H9 (cell line): ENCODE data around the gene DCHS2. TPM values are rescaled to one million over a fixed set of nuclear protein-coding genes. Genes with fewer than 3 reads are reported as not detected.

ENCODE experiments used
- DNase-seq: peaks from one replicate; pipeline ENCODE4 v3.0.0-alpha.2; 2017
- H2AFZ ChIP-seq: one replicate; pipeline ENCODE4 v1.6.1; 2013; ENCODE audit warnings: mild to moderate bottlenecking, low read length, control low read depth, moderate library complexity
- H2AK5ac ChIP-seq: 2 replicates; pipeline ENCODE4 v1.6.1; 2013; ENCODE audit warnings: low read length, control low read depth, mixed read lengths; ENCODE audit not compliant: insufficient read length
- H2BK120ac ChIP-seq: one replicate; pipeline ENCODE4 v1.6.1; 2013; ENCODE audit warnings: low read depth, mild to moderate bottlenecking, low read length, control low read depth, inconsistent platforms; ENCODE audit not compliant: poor library complexity, severe bottlenecking
- H2BK12ac ChIP-seq: 2 replicates; pipeline ENCODE4 v1.6.1; 2013; ENCODE audit warnings: low read length, control low read depth, mixed read lengths, low read depth; ENCODE audit not compliant: insufficient read length
- H2BK15ac ChIP-seq: 2 replicates; pipeline ENCODE4 v1.6.1; 2013; ENCODE audit warnings: low read depth, low read length, control low read depth
- H2BK20ac ChIP-seq: one replicate; pipeline ENCODE4 v1.6.1; 2013; ENCODE audit warnings: low read depth, mild to moderate bottlenecking, low read length, control low read depth, inconsistent platforms; ENCODE audit not compliant: poor library complexity, severe bottlenecking
- H2BK5ac ChIP-seq: 2 replicates; pipeline ENCODE4 v1.6.1; 2013; ENCODE audit warnings: low read length, control low read depth, mixed read lengths; ENCODE audit not compliant: insufficient read length
- H3K14ac ChIP-seq: 2 replicates; pipeline ENCODE4 v1.6.1; 2013; ENCODE audit warnings: low read length, control low read depth; ENCODE audit not compliant: insufficient read depth
- H3K18ac ChIP-seq: 2 replicates; pipeline ENCODE4 v1.6.1; 2013; ENCODE audit warnings: low read depth, mild to moderate bottlenecking, mixed read lengths, low read length, control low read depth; ENCODE audit not compliant: insufficient read length
- H3K23ac ChIP-seq: 2 replicates; pipeline ENCODE4 v1.6.1; 2013; ENCODE audit warnings: low read length, control low read depth, mixed read lengths, low read depth; ENCODE audit not compliant: insufficient read length
- H3K23me2 ChIP-seq: 2 replicates; pipeline ENCODE4 v1.6.1; 2013; ENCODE audit warnings: low read depth, mild to moderate bottlenecking, mixed read lengths, low read length, control low read depth; ENCODE audit not compliant: insufficient read length, poor library complexity, severe bottlenecking
- H3K27ac ChIP-seq: 2 replicates; pipeline ENCODE4 v1.5.1; 2013; ENCODE audit warnings: low read length, control low read depth, mixed read lengths, low read depth; ENCODE audit not compliant: insufficient read length
- H3K27me3 ChIP-seq: 2 replicates; pipeline ENCODE4 v1.6.1; 2013; ENCODE audit warnings: low read length, control low read depth, inconsistent platforms; ENCODE audit not compliant: insufficient read depth
- H3K4ac ChIP-seq: 2 replicates; pipeline ENCODE4 v1.6.1; 2013; ENCODE audit warnings: low read depth, mild to moderate bottlenecking, control low read depth, inconsistent platforms, low read length, moderate library complexity
- H3K4me1 ChIP-seq: 2 replicates; pipeline ENCODE4 v1.6.1; 2013; ENCODE audit warnings: low read length, control low read depth, inconsistent platforms; ENCODE audit not compliant: insufficient read depth
- H3K4me2 ChIP-seq: 2 replicates; pipeline ENCODE4 v1.6.1; 2013; ENCODE audit warnings: low read length, control low read depth, mixed read lengths; ENCODE audit not compliant: insufficient read length, insufficient read depth
- H3K56ac ChIP-seq: 2 replicates; pipeline ENCODE4 v1.6.1; 2013; ENCODE audit warnings: low read depth, mild to moderate bottlenecking, mixed read lengths, low read length, control low read depth; ENCODE audit not compliant: insufficient read length
- H3K79me1 ChIP-seq: 2 replicates; pipeline ENCODE4 v1.6.1; 2013; ENCODE audit warnings: low read depth, mild to moderate bottlenecking, moderate library complexity, low read length, control low read depth, inconsistent platforms; ENCODE audit not compliant: insufficient read depth, poor library complexity, severe bottlenecking
- H3K79me2 ChIP-seq: 2 replicates; pipeline ENCODE4 v1.6.1; 2013; ENCODE audit warnings: low read length, control low read depth, inconsistent platforms; ENCODE audit not compliant: insufficient read depth
- H3K9ac ChIP-seq: 2 replicates; pipeline ENCODE4 v1.6.1; 2013; ENCODE audit warnings: low read length, control low read depth, mixed read lengths; ENCODE audit not compliant: insufficient read length; ENCODE audit errors: extremely low read depth
- H3K9me3 ChIP-seq: one replicate; pipeline ENCODE4 v1.6.1; 2013; ENCODE audit warnings: low read depth, low read length, inconsistent platforms; ENCODE audit not compliant: control insufficient read depth
- H3T11ph ChIP-seq: one replicate; pipeline ENCODE4 v1.6.1; 2013; ENCODE audit warnings: mild to moderate bottlenecking, low read length, control low read depth, inconsistent platforms
- H4K20me1 ChIP-seq: one replicate; pipeline ENCODE4 v1.6.1; 2013; ENCODE audit not compliant: control insufficient read depth, insufficient read length, insufficient read depth
- H4K5ac ChIP-seq: 2 replicates; pipeline ENCODE4 v1.6.1; 2013; ENCODE audit warnings: low read depth, mild to moderate bottlenecking, mixed read lengths, low read length, control low read depth; ENCODE audit not compliant: insufficient read length
- H4K8ac ChIP-seq: replicated peaks from 2 replicates; pipeline ENCODE4 v1.6.1; 2013; ENCODE audit warnings: low read length, control low read depth, mixed read lengths, low read depth; ENCODE audit not compliant: insufficient read length
- H4K91ac ChIP-seq: 2 replicates; pipeline ENCODE4 v1.6.1; 2013; ENCODE audit warnings: low read depth, mild to moderate bottlenecking, moderate library complexity, mixed read lengths, low read length, control low read depth; ENCODE audit not compliant: insufficient read length
- H3K27ac Mint-ChIP-seq, 3 experiments: 2 replicates in 2 of 3; 3 replicates in 1 of 3; pipeline ENCODE4 v1.8.0; 2020 to 2021; ENCODE audit warnings: mixed read lengths in 3 of 3, mild to moderate bottlenecking in 1 of 3, moderate library complexity in 1 of 3
- H3K27me3 Mint-ChIP-seq: 2 replicates; pipeline ENCODE4 v1.8.0; 2021; ENCODE audit warnings: low read depth, mild to moderate bottlenecking, moderate library complexity, mixed read lengths
- H3K36me3 Mint-ChIP-seq, 3 experiments: 2 replicates in 2 of 3; 3 replicates in 1 of 3; pipeline ENCODE4 v1.8.0; 2020 to 2021; ENCODE audit warnings: low read depth in 3 of 3, mixed read lengths in 3 of 3; ENCODE audit not compliant: insufficient read depth in 1 of 3
- H3K4me1 Mint-ChIP-seq, 2 experiments: 2 replicates each; pipeline ENCODE4 v1.8.0; 2020; ENCODE audit warnings: mixed read lengths in 2 of 2
- H3K4me3 Mint-ChIP-seq, 2 experiments: 2 replicates in 1 of 2; 3 replicates in 1 of 2; pipeline ENCODE4 v1.8.0; 2020 to 2021; ENCODE audit warnings: mild to moderate bottlenecking in 2 of 2, mixed read lengths in 2 of 2, moderate library complexity in 1 of 2
- H3K9me3 Mint-ChIP-seq, 2 experiments: 2 replicates in 1 of 2; 3 replicates in 1 of 2; pipeline ENCODE4 v1.8.0; 2020; ENCODE audit warnings: mild to moderate bottlenecking in 2 of 2, mixed read lengths in 2 of 2, moderate library complexity in 1 of 2
- WGBS: extraction: QIAGEN DNeasy Blood & Tissue Kit; methylation state at CpG from one replicate; pipeline ENCODE4 v1.1.7; 2013; ENCODE audit warnings: missing lambda C conversion rate, low lambda C conversion rate, mixed read lengths; ENCODE audit not compliant: insufficient read length; ENCODE audit errors: extremely low coverage; 5-methylcytosine and 5-hydroxymethylcytosine counted together
- total RNA-seq: library from RNA; stranded (reverse); gene quantifications from 2 replicates; pipeline ENCODE4 v1.2.1, GENCODE V29; 2021
- TF ChIP-seq, protein P1 (sequence below): fragments of 200-600 bp; sonication (generic); conservative IDR thresholded peaks from 3 replicates; pipeline ENCODE4 v1.8.0; 2021; ENCODE audit warnings: antibody characterized with exemption, mild to moderate bottlenecking

Gene DCHS2
- total RNA-seq, 1 experiment from 2014 or later = 0.57 TPM

DNA sequence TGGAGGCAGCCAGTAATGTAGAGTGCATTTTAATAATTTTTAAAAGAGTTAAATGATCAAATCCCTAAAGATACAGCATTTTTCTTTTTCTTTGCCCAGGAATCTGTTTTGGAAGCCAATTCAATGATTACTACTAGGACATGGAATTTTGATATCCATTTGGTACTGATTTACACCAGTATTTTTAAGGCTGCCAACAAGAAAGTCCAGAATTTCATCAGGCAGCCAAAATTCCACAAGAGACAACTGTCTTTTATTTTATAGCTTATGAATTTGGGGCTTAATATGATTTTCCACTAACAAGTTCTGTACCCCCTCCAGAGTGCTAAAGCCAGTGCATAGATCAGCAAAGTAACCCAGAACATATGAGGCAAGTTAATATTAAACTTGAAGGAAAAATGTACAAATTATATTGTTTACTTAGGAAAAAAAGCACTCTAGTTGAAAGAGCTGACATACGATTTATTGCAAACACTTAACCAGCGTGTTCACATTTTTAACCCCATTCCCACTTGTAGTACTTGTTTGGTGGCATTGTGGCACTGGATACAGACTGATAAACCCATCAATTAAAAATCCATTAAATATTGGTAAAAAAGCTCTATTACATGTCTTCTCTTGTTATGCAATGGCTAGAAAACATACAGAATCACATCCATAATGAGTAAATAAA lies 259.7 kb downstream of the DCHS2 start:
- H3K23me2 ChIP-seq = no peaks in the 10 kb centered on the region
- H3K56ac ChIP-seq = no peak overlapping the region
- Mint-ChIP-seq H3K27ac (no peak overlapping the region), H3K4me1 (peaks cover 15 to 16% of the 10 kb centered on the region in 2 experiments), H3K36me3 (no peaks in the 10 kb centered on the region), H3K4me3 (no peak overlapping the region), H3K9me3 (no peaks in the 10 kb centered on the region), H3K27me3 (no peaks in the 10 kb centered on the region)
- H3K9ac ChIP-seq = no peak overlapping the region
- H2BK20ac ChIP-seq = no peak overlapping the region
- no peak overlapping the region for H4K91ac ChIP-seq
- no peak overlapping the region for H3K27ac ChIP-seq
- H3K4me1 ChIP-seq = no peaks in the 10 kb centered on the region; the same call in 1 of the 2 replicates
- no peak overlapping the region for H3K14ac ChIP-seq
- no peak overlapping the region for H2BK15ac ChIP-seq
- H2AK5ac ChIP-seq = no peak overlapping the region
- TF ChIP-seq, protein P1, sequence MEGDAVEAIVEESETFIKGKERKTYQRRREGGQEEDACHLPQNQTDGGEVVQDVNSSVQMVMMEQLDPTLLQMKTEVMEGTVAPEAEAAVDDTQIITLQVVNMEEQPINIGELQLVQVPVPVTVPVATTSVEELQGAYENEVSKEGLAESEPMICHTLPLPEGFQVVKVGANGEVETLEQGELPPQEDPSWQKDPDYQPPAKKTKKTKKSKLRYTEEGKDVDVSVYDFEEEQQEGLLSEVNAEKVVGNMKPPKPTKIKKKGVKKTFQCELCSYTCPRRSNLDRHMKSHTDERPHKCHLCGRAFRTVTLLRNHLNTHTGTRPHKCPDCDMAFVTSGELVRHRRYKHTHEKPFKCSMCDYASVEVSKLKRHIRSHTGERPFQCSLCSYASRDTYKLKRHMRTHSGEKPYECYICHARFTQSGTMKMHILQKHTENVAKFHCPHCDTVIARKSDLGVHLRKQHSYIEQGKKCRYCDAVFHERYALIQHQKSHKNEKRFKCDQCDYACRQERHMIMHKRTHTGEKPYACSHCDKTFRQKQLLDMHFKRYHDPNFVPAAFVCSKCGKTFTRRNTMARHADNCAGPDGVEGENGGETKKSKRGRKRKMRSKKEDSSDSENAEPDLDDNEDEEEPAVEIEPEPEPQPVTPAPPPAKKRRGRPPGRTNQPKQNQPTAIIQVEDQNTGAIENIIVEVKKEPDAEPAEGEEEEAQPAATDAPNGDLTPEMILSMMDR = no peak
- DNase-seq = no peak
- H3T11ph ChIP-seq = no peak overlapping the region
- no peaks in the 10 kb centered on the region for H3K79me2 ChIP-seq
- no peak overlapping the region for H2BK5ac ChIP-seq
- no CpG with 5 or more reads among the region's 2 CpGs for WGBS
- no peak overlapping the region for H3K18ac ChIP-seq
- no peak overlapping the region for H3K4me2 ChIP-seq
- no peaks in the 10 kb centered on the region for H3K27me3 ChIP-seq
- no peaks in the 10 kb centered on the region for H3K79me1 ChIP-seq
- no peak overlapping the region for H2AFZ ChIP-seq
- no peak overlapping the region for H3K23ac ChIP-seq
- H2BK12ac ChIP-seq = no peak overlapping the region
- H3K9me3 ChIP-seq = no peaks in the 10 kb centered on the region
- H4K8ac ChIP-seq = no peak overlapping the region
- no peaks in the 10 kb centered on the region for H4K20me1 ChIP-seq
- no peak overlapping the region for H2BK120ac ChIP-seq
- no peak overlapping the region for H4K5ac ChIP-seq
- H3K4ac ChIP-seq = no peak overlapping the region
